NCI-H510A treated with DMSO at 0.1 percent for 48 hours (cell line): ENCODE results near the gene LILRA6.
"Not testable (repeated sequence)": the region's sequence is repeated elsewhere in the genome, so short reads cannot be mapped to it uniquely, and the experiment has no call there.

ENCODE experiments used
- DNase-seq: peaks from one replicate; lab custom pipeline; 2025; lab: John Stamatoyannopoulos, UW

LILRA6 gene

GRCh38 chr19:54262470-54262869, 19.9 kb upstream of the LILRA6 start:
- DNase-seq: no peak

- no peak for DNase-seq
Measured at GRCh38 chr19:54262066-54262465, 19.5 kb upstream of the LILRA6 start.

GRCh38 chr19:54257116-54257480, 14.5 kb upstream of the LILRA6 start, which contains the start of gene LILRB5:
Gene LILRB5 (minus strand): TSS chr19:54257273. CDS start chr19:54257193, 80 bp downstream.
- DNase-seq: no peak

- no peak for DNase-seq
Measured at GRCh38 chr19:54256250-54257115, 13.9 kb upstream of the LILRA6 start.

- DNase-seq: no peak
Measured at GRCh38 chr19:54255105-54255775, 12.7 kb upstream of the LILRA6 start.

- no peak for DNase-seq
Measured at GRCh38 chr19:54254195-54254906, 11.8 kb upstream of the LILRA6 start.

- no peak for DNase-seq
Measured at GRCh38 chr19:54253331-54254194, 11.0 kb upstream of the LILRA6 start.

GRCh38 chr19:54252845-54253244, 10.3 kb upstream of the LILRA6 start:
- no peak for DNase-seq

- no peak for DNase-seq
Measured at GRCh38 chr19:54252243-54252642, 9.7 kb upstream of the LILRA6 start.

- no peak for DNase-seq
Measured at GRCh38 chr19:54248016-54248601, 5.5 kb upstream of the LILRA6 start.

- DNase-seq: no peak
Measured at GRCh38 chr19:54247106-54247930, 4.7 kb upstream of the LILRA6 start.

GRCh38 chr19:54245936-54246335, 3.3 kb upstream of the LILRA6 start:
- DNase-seq: no peak

GRCh38 chr19:54243809-54244208, 1.2 kb upstream of the LILRA6 start:
- not testable (repeated sequence) for DNase-seq

GRCh38 chr19:54242234-54242633, 356 bp downstream of the LILRA6 start:
- DNase-seq: not testable (repeated sequence)

- not testable (repeated sequence) for DNase-seq
Measured at GRCh38 chr19:54240372-54241336, 1.9 kb downstream of the LILRA6 start.

GRCh38 chr19:54239491-54240371, 2.9 kb downstream of the LILRA6 start:
- not testable (repeated sequence) for DNase-seq

GRCh38 chr19:54233941-54234340, 8.6 kb downstream of the LILRA6 start:
- no peak for DNase-seq
